SK-N-SH (cell line): ENCODE data around the gene DHRS12.
A peak's percentile ranks its signal among the peaks of the same experiment; 100 is the strongest.

Experiments
- MXI1 ChIP-seq: IDR thresholded peaks from 2 replicates; pipeline ENCODE4 v1.6.1; 2012; ENCODE audit warnings: mild to moderate bottlenecking, low read depth, low read length, improper control_type of control experiment
- NRF1 ChIP-seq: IDR thresholded peaks from 2 replicates; pipeline ENCODE4 v1.6.1; 2012; ENCODE audit warnings: low read depth, mild to moderate bottlenecking, low read length
- POLR2AphosphoS5 ChIP-seq: IDR thresholded peaks from 2 replicates; pipeline ENCODE4 v1.6.1; 2012; ENCODE audit warnings: low read depth, low read length
- SIN3A ChIP-seq: IDR thresholded peaks from 2 replicates; pipeline ENCODE4 v1.6.1; 2012; ENCODE audit warnings: low read depth, mild to moderate bottlenecking, low read length, moderate library complexity, borderline replicate concordance
- TAF1 ChIP-seq: IDR thresholded peaks from 2 replicates; pipeline ENCODE4 v1.6.1; 2012; ENCODE audit warnings: low read depth, mild to moderate bottlenecking, low read length, moderate library complexity, borderline replicate concordance
- TF ChIP-seq, protein P1 (sequence below): IDR thresholded peaks from 2 replicates; pipeline ENCODE4 v1.6.1; 2012; ENCODE audit warnings: mild to moderate bottlenecking, low read depth, low read length, moderate library complexity
- TF ChIP-seq, protein P2 (sequence below): fragments of 200-600 bp; sonication (generic); IDR thresholded peaks from 2 replicates; pipeline ENCODE4 v1.6.1; 2017; ENCODE audit warnings: antibody characterized with exemption, mild to moderate bottlenecking, moderate library complexity
- TF ChIP-seq, protein P3 (sequence below): IDR thresholded peaks from 2 replicates; pipeline ENCODE4 v1.4.0; 2012; ENCODE audit warnings: low read depth

DNA sequence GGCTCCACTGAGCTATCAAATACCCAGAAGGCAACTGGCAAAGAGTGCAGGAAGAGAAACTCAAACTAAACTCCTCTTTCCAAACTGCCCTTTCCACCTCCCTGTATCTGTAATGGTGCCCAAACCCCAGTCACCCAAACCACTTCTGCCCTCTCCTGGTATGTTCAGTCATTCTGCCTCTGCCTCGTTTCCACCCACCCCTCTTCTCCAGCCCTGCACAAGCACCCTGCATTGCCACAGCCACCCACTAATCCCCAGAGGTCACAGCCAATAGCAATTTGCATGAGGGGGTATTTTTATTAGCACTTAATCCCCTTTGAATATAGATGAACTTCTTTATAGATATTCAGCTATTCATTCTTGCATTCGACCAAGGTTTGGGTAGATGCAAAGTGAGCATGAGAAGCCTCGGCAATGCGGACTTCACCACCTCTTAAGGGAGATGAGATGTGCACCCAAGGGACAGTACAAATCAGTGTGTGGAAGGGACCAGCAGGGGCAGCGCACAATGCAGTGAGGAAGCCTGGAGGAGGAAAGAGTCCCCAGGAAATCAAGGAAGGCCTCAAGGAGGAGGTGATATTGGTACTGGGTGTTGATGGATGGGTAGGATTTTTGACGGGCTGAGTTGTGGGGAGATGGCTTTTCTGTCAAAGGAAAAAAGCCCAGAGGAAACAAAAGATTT, 28.6 kb upstream of the DHRS12 start:
- TF ChIP-seq NRF1, result no peak
- TF ChIP-seq, protein P1, sequence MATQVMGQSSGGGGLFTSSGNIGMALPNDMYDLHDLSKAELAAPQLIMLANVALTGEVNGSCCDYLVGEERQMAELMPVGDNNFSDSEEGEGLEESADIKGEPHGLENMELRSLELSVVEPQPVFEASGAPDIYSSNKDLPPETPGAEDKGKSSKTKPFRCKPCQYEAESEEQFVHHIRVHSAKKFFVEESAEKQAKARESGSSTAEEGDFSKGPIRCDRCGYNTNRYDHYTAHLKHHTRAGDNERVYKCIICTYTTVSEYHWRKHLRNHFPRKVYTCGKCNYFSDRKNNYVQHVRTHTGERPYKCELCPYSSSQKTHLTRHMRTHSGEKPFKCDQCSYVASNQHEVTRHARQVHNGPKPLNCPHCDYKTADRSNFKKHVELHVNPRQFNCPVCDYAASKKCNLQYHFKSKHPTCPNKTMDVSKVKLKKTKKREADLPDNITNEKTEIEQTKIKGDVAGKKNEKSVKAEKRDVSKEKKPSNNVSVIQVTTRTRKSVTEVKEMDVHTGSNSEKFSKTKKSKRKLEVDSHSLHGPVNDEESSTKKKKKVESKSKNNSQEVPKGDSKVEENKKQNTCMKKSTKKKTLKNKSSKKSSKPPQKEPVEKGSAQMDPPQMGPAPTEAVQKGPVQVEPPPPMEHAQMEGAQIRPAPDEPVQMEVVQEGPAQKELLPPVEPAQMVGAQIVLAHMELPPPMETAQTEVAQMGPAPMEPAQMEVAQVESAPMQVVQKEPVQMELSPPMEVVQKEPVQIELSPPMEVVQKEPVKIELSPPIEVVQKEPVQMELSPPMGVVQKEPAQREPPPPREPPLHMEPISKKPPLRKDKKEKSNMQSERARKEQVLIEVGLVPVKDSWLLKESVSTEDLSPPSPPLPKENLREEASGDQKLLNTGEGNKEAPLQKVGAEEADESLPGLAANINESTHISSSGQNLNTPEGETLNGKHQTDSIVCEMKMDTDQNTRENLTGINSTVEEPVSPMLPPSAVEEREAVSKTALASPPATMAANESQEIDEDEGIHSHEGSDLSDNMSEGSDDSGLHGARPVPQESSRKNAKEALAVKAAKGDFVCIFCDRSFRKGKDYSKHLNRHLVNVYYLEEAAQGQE, result no peak
- TF ChIP-seq TAF1, result no peak
- TF ChIP-seq, protein P2, sequence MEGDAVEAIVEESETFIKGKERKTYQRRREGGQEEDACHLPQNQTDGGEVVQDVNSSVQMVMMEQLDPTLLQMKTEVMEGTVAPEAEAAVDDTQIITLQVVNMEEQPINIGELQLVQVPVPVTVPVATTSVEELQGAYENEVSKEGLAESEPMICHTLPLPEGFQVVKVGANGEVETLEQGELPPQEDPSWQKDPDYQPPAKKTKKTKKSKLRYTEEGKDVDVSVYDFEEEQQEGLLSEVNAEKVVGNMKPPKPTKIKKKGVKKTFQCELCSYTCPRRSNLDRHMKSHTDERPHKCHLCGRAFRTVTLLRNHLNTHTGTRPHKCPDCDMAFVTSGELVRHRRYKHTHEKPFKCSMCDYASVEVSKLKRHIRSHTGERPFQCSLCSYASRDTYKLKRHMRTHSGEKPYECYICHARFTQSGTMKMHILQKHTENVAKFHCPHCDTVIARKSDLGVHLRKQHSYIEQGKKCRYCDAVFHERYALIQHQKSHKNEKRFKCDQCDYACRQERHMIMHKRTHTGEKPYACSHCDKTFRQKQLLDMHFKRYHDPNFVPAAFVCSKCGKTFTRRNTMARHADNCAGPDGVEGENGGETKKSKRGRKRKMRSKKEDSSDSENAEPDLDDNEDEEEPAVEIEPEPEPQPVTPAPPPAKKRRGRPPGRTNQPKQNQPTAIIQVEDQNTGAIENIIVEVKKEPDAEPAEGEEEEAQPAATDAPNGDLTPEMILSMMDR, result peak; percentile 35
- TF ChIP-seq POLR2AphosphoS5, result no peak
- TF ChIP-seq, protein P3, sequence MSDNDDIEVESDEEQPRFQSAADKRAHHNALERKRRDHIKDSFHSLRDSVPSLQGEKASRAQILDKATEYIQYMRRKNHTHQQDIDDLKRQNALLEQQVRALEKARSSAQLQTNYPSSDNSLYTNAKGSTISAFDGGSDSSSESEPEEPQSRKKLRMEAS, result no peak
- TF ChIP-seq SIN3A, result no peak
- TF ChIP-seq MXI1, result no peak
